ENCODE results near the gene SLC35G6.

SLC35G6 gene

DNA sequence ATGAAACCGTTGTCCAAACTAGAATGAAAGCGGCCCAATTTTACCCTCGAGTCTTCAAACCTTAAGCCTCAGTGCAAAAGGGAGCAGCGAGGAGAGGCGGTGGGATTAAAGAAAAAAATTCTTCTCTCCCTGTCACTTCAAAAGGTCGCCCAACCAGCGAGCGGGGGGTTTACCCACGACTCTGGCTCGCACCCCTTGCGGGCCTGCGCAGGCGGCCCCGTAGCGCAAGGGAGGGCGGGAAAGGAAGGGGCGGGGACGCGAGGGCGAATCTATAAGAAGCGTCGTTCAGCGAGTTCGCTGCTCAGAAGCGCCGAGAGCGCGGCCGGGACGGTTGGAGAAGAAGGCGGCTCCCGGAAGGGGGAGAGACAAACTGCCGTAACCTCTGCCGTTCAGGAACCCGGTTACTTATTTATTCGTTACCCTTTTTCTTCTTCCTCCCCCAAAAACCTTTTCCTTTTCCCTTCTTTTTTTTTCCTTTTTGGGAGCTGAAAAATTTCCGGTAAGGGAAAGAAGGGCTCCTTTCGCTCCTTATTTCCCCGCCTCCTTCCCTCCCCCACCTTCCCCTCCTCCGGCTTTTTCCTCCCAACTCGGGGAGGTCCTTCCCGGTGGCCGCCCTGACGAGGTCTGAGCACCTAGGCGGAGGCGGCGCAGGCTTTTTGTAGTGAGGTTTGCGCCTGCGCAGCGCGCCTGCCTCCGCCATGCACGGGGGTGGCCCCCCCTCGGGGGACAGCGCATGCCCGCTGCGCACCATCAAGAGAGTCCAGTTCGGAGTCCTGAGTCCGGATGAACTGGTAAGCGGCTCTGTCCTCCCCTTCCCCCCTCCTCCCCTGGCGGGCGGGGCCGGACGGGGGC, 3.0 kb downstream of the SLC35G6 start, which contains the start of gene POLR2A:
Gene POLR2A (plus strand): TSS at position 300 of the 852 bp plus-strand sequence.
- Histone ChIP-seq H3K36me3 (ENCODE audit: low read depth) (0 out of 2 replicates have a peak, but pooled peaks cover 3% of the 10 kb centered on the region), H3K9me3 (ENCODE audit: severe bottlenecking) (no peaks in the 10 kb centered on the region), H3K27ac (ENCODE audit: poor library complexity, severe bottlenecking) (peak within 1 kb of the TSS; percentile 84), H3K4me1 (ENCODE audit: insufficient read depth, poor library complexity, severe bottlenecking) (peaks cover 14% of the 10 kb centered on the region), H3K4me3 (ENCODE audit: severe bottlenecking) (peak within 1 kb of the TSS; percentile 72), H3K27me3 (ENCODE audit: insufficient read depth, poor library complexity, severe bottlenecking) (no peaks in the 10 kb centered on the region)
- TF ChIP-seq, protein P1, sequence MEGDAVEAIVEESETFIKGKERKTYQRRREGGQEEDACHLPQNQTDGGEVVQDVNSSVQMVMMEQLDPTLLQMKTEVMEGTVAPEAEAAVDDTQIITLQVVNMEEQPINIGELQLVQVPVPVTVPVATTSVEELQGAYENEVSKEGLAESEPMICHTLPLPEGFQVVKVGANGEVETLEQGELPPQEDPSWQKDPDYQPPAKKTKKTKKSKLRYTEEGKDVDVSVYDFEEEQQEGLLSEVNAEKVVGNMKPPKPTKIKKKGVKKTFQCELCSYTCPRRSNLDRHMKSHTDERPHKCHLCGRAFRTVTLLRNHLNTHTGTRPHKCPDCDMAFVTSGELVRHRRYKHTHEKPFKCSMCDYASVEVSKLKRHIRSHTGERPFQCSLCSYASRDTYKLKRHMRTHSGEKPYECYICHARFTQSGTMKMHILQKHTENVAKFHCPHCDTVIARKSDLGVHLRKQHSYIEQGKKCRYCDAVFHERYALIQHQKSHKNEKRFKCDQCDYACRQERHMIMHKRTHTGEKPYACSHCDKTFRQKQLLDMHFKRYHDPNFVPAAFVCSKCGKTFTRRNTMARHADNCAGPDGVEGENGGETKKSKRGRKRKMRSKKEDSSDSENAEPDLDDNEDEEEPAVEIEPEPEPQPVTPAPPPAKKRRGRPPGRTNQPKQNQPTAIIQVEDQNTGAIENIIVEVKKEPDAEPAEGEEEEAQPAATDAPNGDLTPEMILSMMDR (IDR thresholded peaks at IDR 0.05; ENCODE audit: poor library complexity, severe bottlenecking), result no peak
- DNase-seq (ENCODE audit: low spot score) (peak; percentile 93), ATAC-seq (ENCODE audit: low read depth) (peak; percentile 66)

DNA sequence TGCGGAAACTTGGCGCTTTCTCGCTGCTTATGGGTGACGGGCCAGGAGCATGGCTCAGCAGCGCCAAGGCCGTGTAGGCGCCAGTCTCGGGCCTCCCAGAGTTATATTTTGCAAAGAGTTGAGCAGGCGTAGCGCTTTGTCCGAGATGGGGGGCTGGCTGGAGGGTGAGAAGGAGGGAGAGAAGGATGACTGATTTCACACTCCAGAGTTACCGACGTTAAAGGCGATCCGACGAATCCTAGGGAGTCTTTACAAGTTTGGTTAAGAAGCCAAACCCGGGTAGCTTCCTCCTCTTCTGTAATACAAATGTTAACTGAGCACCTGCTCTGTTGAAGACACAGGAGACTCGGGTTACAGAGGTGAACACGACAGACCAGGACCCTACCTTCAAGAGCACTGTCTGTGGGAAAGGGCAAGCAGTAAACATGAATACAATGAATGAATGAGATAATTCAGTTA, 3.7 kb downstream of the SLC35G6 start:
- ATAC-seq (ENCODE audit: low read depth) (peak; percentile 1; the same call in 2 of the 3 replicates), DNase-seq (ENCODE audit: low spot score) (no peak)
- H3K27ac ChIP-seq (ENCODE audit: poor library complexity, severe bottlenecking), result peak overlapping the region; percentile 84
- H3K9me3 ChIP-seq (ENCODE audit: severe bottlenecking), result no peaks in the 10 kb centered on the region
- TF ChIP-seq, protein P1 (IDR thresholded peaks at IDR 0.05; ENCODE audit: poor library complexity, severe bottlenecking), result peak; percentile 19
- 0 out of 2 replicates have a peak, but pooled peaks cover 4% of the 10 kb centered on the region for H3K36me3 ChIP-seq (ENCODE audit: low read depth)
- H3K4me3 ChIP-seq (ENCODE audit: severe bottlenecking), result peak overlapping the region; percentile 72
- H3K27me3 ChIP-seq (ENCODE audit: insufficient read depth, poor library complexity, severe bottlenecking), result no peaks in the 10 kb centered on the region
- H3K4me1 ChIP-seq (ENCODE audit: insufficient read depth, poor library complexity, severe bottlenecking), result peaks cover 14% of the 10 kb centered on the region

DNA sequence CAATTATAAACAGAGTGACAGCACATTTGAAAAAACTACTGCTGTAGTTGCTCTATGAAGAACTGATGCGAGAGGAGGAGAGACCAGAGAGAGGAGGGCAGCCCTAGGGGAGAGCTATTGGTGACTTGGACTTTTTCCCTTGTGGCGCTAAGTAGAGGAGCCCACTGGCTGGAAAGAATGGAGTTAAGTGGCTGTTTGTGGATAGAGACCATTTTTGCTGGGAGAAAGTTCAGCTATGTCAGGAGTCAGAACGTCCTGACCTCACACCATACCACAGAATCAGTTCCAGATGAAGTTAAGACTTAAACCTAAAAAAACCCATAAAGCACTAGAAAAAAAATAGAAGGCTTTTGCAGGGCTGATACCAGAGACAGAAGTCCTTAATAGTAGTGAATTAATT, 4.9 kb downstream of the SLC35G6 start:
- peak overlapping the region; percentile 72 for H3K4me3 ChIP-seq (ENCODE audit: severe bottlenecking)
- no peaks in the 10 kb centered on the region for H3K27me3 ChIP-seq (ENCODE audit: insufficient read depth, poor library complexity, severe bottlenecking)
- DNase-seq (ENCODE audit: low spot score) (no peak), ATAC-seq (ENCODE audit: low read depth) (no peak)
- TF ChIP-seq, protein P1 (IDR thresholded peaks at IDR 0.05; ENCODE audit: poor library complexity, severe bottlenecking), result no peak
- peaks cover 14% of the 10 kb centered on the region for H3K4me1 ChIP-seq (ENCODE audit: insufficient read depth, poor library complexity, severe bottlenecking)
- no peaks in the 10 kb centered on the region for H3K9me3 ChIP-seq (ENCODE audit: severe bottlenecking)
- peak overlapping the region; percentile 84 for H3K27ac ChIP-seq (ENCODE audit: poor library complexity, severe bottlenecking)
- peaks cover 16% of the 10 kb centered on the region for H3K36me3 ChIP-seq (ENCODE audit: low read depth)

DNA sequence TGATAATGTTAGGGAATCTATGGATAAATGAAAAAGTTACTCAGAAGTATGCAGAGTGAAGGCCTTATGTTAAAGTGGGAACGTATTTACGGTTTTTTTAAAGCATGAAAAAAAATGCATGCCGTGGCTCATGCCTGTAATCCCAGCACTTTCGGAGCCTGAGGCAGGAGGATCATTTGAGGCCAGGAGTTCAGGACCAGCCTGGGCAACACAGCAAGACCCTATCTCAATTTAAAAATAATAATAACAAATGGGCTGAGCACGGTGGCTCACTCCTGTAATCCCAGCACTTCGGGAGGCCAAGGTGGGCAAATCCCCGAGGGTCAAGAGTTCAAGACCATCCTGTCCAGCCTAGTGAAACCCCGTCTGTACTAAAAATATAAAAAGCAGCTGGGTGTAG, 8.9 kb downstream of the SLC35G6 start:
- Histone ChIP-seq H3K27ac (ENCODE audit: poor library complexity, severe bottlenecking) (no peak overlapping the region), H3K4me3 (ENCODE audit: severe bottlenecking) (no peak overlapping the region), H3K36me3 (ENCODE audit: low read depth) (peaks cover 25% of the 10 kb centered on the region), H3K27me3 (ENCODE audit: insufficient read depth, poor library complexity, severe bottlenecking) (no peaks in the 10 kb centered on the region), H3K4me1 (ENCODE audit: insufficient read depth, poor library complexity, severe bottlenecking) (peaks cover 14% of the 10 kb centered on the region), H3K9me3 (ENCODE audit: severe bottlenecking) (no peaks in the 10 kb centered on the region)
- DNase-seq (ENCODE audit: low spot score) (no peak), ATAC-seq (ENCODE audit: low read depth) (no peak)
- TF ChIP-seq, protein P1 (IDR thresholded peaks at IDR 0.05; ENCODE audit: poor library complexity, severe bottlenecking), result no peak

DNA sequence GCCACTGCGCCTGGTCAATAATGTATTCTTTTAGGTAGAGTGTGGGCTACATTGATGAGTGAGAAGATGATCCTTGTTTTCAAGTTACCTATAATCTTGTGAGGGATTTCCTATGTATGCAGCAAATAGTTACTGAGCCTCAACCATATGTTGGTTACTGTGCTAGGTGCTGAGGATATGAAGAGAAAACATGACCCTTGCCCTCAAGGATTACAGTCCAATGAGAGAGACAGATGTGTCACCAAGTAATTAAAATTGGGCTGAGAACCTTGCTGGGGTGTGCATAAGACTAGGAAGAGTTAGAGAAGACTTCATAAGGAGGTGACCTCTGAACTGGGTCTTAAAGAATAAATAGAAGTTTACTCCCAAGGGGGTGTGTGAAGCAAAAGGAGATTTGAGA, 10.3 kb downstream of the SLC35G6 start:
- H3K9me3 ChIP-seq (ENCODE audit: severe bottlenecking), result no peaks in the 10 kb centered on the region
- H3K27me3 ChIP-seq (ENCODE audit: insufficient read depth, poor library complexity, severe bottlenecking), result no peaks in the 10 kb centered on the region
- H3K27ac ChIP-seq (ENCODE audit: poor library complexity, severe bottlenecking), result no peak overlapping the region
- ATAC-seq (ENCODE audit: low read depth) (no peak), DNase-seq (ENCODE audit: low spot score) (no peak)
- H3K36me3 ChIP-seq (ENCODE audit: low read depth), result peaks cover 33% of the 10 kb centered on the region
- peaks cover 5% of the 10 kb centered on the region for H3K4me1 ChIP-seq (ENCODE audit: insufficient read depth, poor library complexity, severe bottlenecking)
- TF ChIP-seq, protein P1 (IDR thresholded peaks at IDR 0.05; ENCODE audit: poor library complexity, severe bottlenecking), result no peak
- no peak overlapping the region for H3K4me3 ChIP-seq (ENCODE audit: severe bottlenecking)
